ENCODE data around the gene PRX. TPM values are rescaled to one million over a fixed set of nuclear protein-coding genes. Genes with fewer than 3 reads are reported as not detected.
A peak's percentile ranks its signal among the peaks of the same experiment; 100 is the strongest.

Gene PRX
- total RNA-seq, 6 experiments from 2014 or later = 0.37 to 0.99 (median 0.60) TPM

DNA sequence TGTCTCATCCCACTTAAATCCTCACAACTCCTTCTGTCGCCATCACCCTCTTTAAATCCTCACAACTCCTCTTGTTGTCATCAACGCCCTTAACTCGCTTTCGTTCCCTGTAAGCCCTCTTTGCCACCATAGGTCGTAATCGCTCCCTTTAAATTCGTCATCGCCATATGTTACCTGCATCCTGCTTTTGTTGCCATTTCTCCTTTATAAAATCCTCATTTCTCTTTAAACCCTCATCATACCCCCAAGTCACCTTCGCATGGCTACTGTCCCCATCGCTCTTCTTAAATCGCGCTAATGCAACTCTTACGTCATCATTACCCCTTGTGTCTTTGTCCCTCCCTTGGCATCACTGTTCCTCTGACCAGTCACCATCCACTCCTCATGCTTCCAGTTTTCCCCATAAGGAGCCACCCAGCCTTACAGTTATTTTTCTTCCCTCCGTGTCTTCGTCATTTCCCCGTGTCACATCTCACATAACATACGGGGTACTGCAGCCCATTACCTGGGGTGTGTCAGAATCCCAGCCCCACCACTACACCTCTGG, 64.1 kb downstream of the PRX start:
- no peak for ATAC-seq
- WGBS (ENCODE audit: insufficient coverage, low coverage, low lambda C conversion rate, missing lambda C conversion rate) = 19% methylated on average over 17 of the region's 17 CpGs
- intact Hi-C loops (cut with DNase I) = no loop called here

GRCh38 chr19:40348125-40348913, 64.9 kb downstream of the PRX start, which contains the start of the genes C19orf47 and PLD3:
C19orf47 (minus strand) TSS chr19:40348397; CDS start chr19:40341857, 6,540 bp downstream.
PLD3 (plus strand) TSS chr19:40348695; CDS start chr19:40366484, 17,789 bp downstream.
- ATAC-seq (peak; percentile 97 to 99 (median 98)), DNase-seq (peak; percentile 100)
- Histone ChIP-seq H3K27ac (peak within 1 kb of the TSS; percentile 37 to 71 (median 69)), H3K9me3 (no peaks in the 10 kb centered on the region), H3K4me1 (peaks cover 0 to 16% (median 6%) of the 10 kb centered on the region in 4 donors), H3K27me3 (no peaks in the 10 kb centered on the region), H3K4me3 (peak within 1 kb of the TSS; percentile 68 to 93 (median 91)), H3K36me3 (no peaks in the 10 kb centered on the region)
- WGBS (ENCODE audit: insufficient coverage, low coverage, low lambda C conversion rate, missing lambda C conversion rate) = 0% methylated on average over 48 of the region's 77 CpGs
- intact Hi-C loops (cut with DNase I) = no loop called here
- peak; percentile 71 for TF ChIP-seq POLR2A (IDR thresholded peaks at IDR 0.05)
- TF ChIP-seq, protein P1, sequence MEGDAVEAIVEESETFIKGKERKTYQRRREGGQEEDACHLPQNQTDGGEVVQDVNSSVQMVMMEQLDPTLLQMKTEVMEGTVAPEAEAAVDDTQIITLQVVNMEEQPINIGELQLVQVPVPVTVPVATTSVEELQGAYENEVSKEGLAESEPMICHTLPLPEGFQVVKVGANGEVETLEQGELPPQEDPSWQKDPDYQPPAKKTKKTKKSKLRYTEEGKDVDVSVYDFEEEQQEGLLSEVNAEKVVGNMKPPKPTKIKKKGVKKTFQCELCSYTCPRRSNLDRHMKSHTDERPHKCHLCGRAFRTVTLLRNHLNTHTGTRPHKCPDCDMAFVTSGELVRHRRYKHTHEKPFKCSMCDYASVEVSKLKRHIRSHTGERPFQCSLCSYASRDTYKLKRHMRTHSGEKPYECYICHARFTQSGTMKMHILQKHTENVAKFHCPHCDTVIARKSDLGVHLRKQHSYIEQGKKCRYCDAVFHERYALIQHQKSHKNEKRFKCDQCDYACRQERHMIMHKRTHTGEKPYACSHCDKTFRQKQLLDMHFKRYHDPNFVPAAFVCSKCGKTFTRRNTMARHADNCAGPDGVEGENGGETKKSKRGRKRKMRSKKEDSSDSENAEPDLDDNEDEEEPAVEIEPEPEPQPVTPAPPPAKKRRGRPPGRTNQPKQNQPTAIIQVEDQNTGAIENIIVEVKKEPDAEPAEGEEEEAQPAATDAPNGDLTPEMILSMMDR (IDR thresholded peaks at IDR 0.05) = no peak

More for the DNA sequence above, 64.1 kb downstream of the PRX start:
- peak overlapping the region; percentile 68 to 93 (median 91) for H3K4me3 ChIP-seq
- no peak for TF ChIP-seq POLR2A (IDR thresholded peaks at IDR 0.05)
- TF ChIP-seq, protein P1 (IDR thresholded peaks at IDR 0.05) = no peak
- no peaks in the 10 kb centered on the region for H3K9me3 ChIP-seq
- peak overlapping the region; percentile 37 to 69 (median 49) for H3K27ac ChIP-seq
- peaks cover 0 to 16% (median 6%) of the 10 kb centered on the region in 4 donors for H3K4me1 ChIP-seq
- no peaks in the 10 kb centered on the region for H3K36me3 ChIP-seq
- DNase-seq = no peak
- no peaks in the 10 kb centered on the region for H3K27me3 ChIP-seq

DNA sequence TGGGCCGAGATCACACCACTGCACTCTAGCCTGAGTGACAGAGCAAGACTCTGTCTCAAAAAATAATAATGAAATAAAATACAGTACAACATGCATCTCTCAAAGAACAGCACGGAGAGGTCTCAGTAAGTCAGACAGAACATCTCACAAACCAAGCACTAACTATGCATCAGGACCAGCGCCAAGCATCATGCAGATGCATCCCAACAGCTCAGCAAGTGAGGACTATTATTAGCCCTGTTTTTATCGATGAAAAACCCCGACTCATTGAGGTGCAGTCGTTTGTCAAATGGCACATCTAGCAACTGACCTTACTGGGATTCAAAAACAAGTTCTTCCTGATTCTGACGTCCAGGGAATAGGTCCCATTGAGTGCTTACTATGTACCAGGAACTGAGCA, 68.8 kb downstream of the PRX start:
- ATAC-seq = no peak

More for the DNA sequence above, 68.8 kb downstream of the PRX start:
- no peaks in the 10 kb centered on the region for H3K9me3 ChIP-seq
- WGBS (ENCODE audit: insufficient coverage, low coverage, low lambda C conversion rate, missing lambda C conversion rate) = 87% methylated on average over 5 of the region's 7 CpGs
- no peak for TF ChIP-seq POLR2A (IDR thresholded peaks at IDR 0.05)
- TF ChIP-seq, protein P1 (IDR thresholded peaks at IDR 0.05) = no peak
- no peak overlapping the region for H3K27ac ChIP-seq
- peaks cover 0 to 13% (median 6%) of the 10 kb centered on the region in 4 donors for H3K4me1 ChIP-seq
- no peak overlapping the region for H3K4me3 ChIP-seq
- intact Hi-C loops (cut with DNase I) = no loop called here
- H3K36me3 ChIP-seq = peaks cover 0 to 3% (median 0%) of the 10 kb centered on the region in 4 donors
- no peak for DNase-seq
- H3K27me3 ChIP-seq = no peaks in the 10 kb centered on the region

Small RNA genes within 50 kb of the gene (microRNA-seq; reads per million reads assigned to microRNA genes)
- gene MIR6796 = 0 to 0.58 reads per million in 2 donors

Small RNA genes within 50 kb of the gene (small RNA-seq; reads per million reads assigned to genes)
- 0 reads per million in 2 experiments for gene MIR6796
- gene RF00017 = 0 reads per million in 2 experiments

Other genes with a start within 250 kb of the PRX start
- 1 to 10 TPM; 4.2 to 7.0 (median 6.5) TPM for gene MAP3K10, start 222.0 kb downstream of the PRX start, total RNA-seq
- not detected for gene TTC9B, start 195.0 kb downstream of the PRX start, total RNA-seq
- gene CCNP, start 186.7 kb downstream of the PRX start, total RNA-seq = 1 to 10 TPM; 1.5 to 8.7 (median 3.9) TPM
- 100 to 1,000 TPM in 3 of 6 experiments, 10 to 100 TPM in 3; 83.2 to 132 (median 107) TPM for gene AKT2, start 128.0 kb downstream of the PRX start, total RNA-seq
- gene C19orf47, start 65.0 kb downstream of the PRX start, total RNA-seq = 1 to 10 TPM; 4.8 to 8.1 (median 5.5) TPM
- gene PLD3, start 64.7 kb downstream of the PRX start, total RNA-seq = 100 to 1,000 TPM in 4 of 6 experiments, 10 to 100 TPM in 2; 84.7 to 197 (median 113) TPM
- gene HIPK4, start 23.2 kb downstream of the PRX start, total RNA-seq = under 1 TPM in 1 of 6 experiments, not detected in 5; 0.15 TPM
- 10 to 100 TPM in 1 of 6 experiments, 1 to 10 TPM in 5; 3.7 to 11.7 (median 6.2) TPM for gene SERTAD1, start 12.6 kb upstream of the PRX start, total RNA-seq
- gene SERTAD3, start 31.0 kb upstream of the PRX start, total RNA-seq = 10 to 100 TPM in 1 of 6 experiments, 1 to 10 TPM in 5; 5.2 to 10.1 (median 7.4) TPM
- 100 to 1,000 TPM; 127 to 326 (median 146) TPM for gene BLVRB, start 52.4 kb upstream of the PRX start, total RNA-seq
- 1 to 10 TPM in 1 of 6 experiments, under 1 TPM in 5; 0.44 to 1.6 (median 0.65) TPM for gene SPTBN4, start 53.6 kb upstream of the PRX start, total RNA-seq
- 10 to 100 TPM; 16.1 to 29.0 (median 22.4) TPM for gene SHKBP1, start 163.5 kb upstream of the PRX start, total RNA-seq
- 10 to 100 TPM; 19.3 to 40.8 (median 34.4) TPM for gene LTBP4, start 188.0 kb upstream of the PRX start, total RNA-seq